Fibroblast of villous mesenchyme (primary cell): ENCODE measurements around the gene ITPKC. TPM values are rescaled to one million over a fixed set of nuclear protein-coding genes. Genes with fewer than 3 reads are reported as not detected.

Source experiments
- DNase-seq: peaks from one replicate; pipeline ENCODE4 v3.0.0-alpha.2; 2010; ENCODE audit warnings: low read depth
- H3K4me3 ChIP-seq: 2 replicates; pipeline ENCODE4 v1.5.1; 2011; ENCODE audit warnings: low read depth, mild to moderate bottlenecking, low read length
- CTCF ChIP-seq: IDR thresholded peaks from 2 replicates; pipeline ENCODE4 v1.5.1; 2012; ENCODE audit warnings: low read depth, mild to moderate bottlenecking, low read length; ENCODE audit not compliant: insufficient read depth
- total RNA-seq: library from RNA; depleted of rRNA; stranded (reverse); fragments of >200 nt; gene quantifications from 2 replicates; pipeline ENCODE4 v1.2.3, GENCODE V29; 2012

ITPKC gene
- total RNA-seq, 1 donor: 16.8 TPM

- TF ChIP-seq CTCF: no peak
- DNase-seq: no peak
- no peak overlapping the region for H3K4me3 ChIP-seq
These were observed 27.0 kb downstream of the ITPKC start for GRCh38 chr19:40743926-40744325.

- no peak for TF ChIP-seq CTCF
- DNase-seq: peak; percentile 31
- no peak overlapping the region for H3K4me3 ChIP-seq
These were observed 27.9 kb downstream of the ITPKC start for GRCh38 chr19:40744554-40745401.

- no peak for TF ChIP-seq CTCF
- DNase-seq: peak; percentile 73
These were observed 28.5 kb downstream of the ITPKC start for GRCh38 chr19:40745402-40745780.

GRCh38 chr19:40747536-40747935, 30.6 kb downstream of the ITPKC start:
- no peak for DNase-seq
- TF ChIP-seq CTCF: no peak
- no peak overlapping the region for H3K4me3 ChIP-seq

More at GRCh38 chr19:40745402-40745780, 28.5 kb downstream of the ITPKC start:
- H3K4me3 ChIP-seq: no peak overlapping the region

- peak; percentile 100 for DNase-seq
- peak within 1 kb of the TSS; percentile 91 for H3K4me3 ChIP-seq
- TF ChIP-seq CTCF: no peak
These were observed 33.4 kb downstream of the ITPKC start, which contains the start of gene ACTMAP for GRCh38 chr19:40750058-40750873. TSS of gene ACTMAP (minus strand) at chr19:40750477. CDS start at chr19:40749803, 674 bp downstream.

GRCh38 chr19:40750874-40751537, 34.1 kb downstream of the ITPKC start, which contains the start of gene SNRPA:
TSS of gene SNRPA (plus strand) at chr19:40751203. CDS start at chr19:40751409, 206 bp downstream.
- H3K4me3 ChIP-seq: peak within 1 kb of the TSS; percentile 91
- TF ChIP-seq CTCF: no peak
- peak; percentile 99 for DNase-seq
